HT1080 (cell line): ENCODE measurements around the gene LETMD1. TPM values are rescaled to one million over a fixed set of nuclear protein-coding genes. Genes with fewer than 3 reads are reported as not detected.
"Not testable (repeated sequence)": the region's sequence is repeated elsewhere in the genome, so short reads cannot be mapped to it uniquely, and the experiment has no call there.

ENCODE experiments used
- DNase-seq: peaks from one replicate; pipeline ENCODE4 v3.0.0-alpha.2; 2015; ENCODE audit warnings: low read depth
- polyA plus RNA-seq, 2 experiments: library from polyadenylated mRNA; depleted of rRNA; stranded (reverse); fragments of >200 nt; gene quantifications; 2 replicates each; pipeline ENCODE4 v1.2.3, GENCODE V29; 2015
- total RNA-seq: library from RNA; depleted of rRNA; stranded (reverse); fragments of >200 nt; shearing (Covaris generic); gene quantifications from 2 replicates; pipeline ENCODE4 v1.2.3, GENCODE V29; 2014; rRNA removed

The LETMD1 gene
- total RNA-seq, result 24.4 and 31.6 TPM in 2 replicates
- 56.1 and 63.0 TPM in 2 replicates for polyA plus RNA-seq (2015; cell fraction: cytosol; rRNA removed)
- polyA plus RNA-seq (2015; cell fraction: nucleus; rRNA removed), result 143 and 167 TPM in 2 replicates

- DNase-seq, result peak; percentile 97
These were observed at the start of gene LETMD1 for GRCh38 chr12:51047655-51048540. LETMD1 (plus strand) TSS chr12:51048327; CDS start chr12:51048357, 30 bp downstream.

GRCh38 chr12:50999093-50999492 lies 49.0 kb upstream of the LETMD1 start:
- no peak for DNase-seq

- DNase-seq, result peak; percentile 66
These were observed 47.9 kb upstream of the LETMD1 start for GRCh38 chr12:51000245-51000644.

- DNase-seq, result no peak
These were observed 46.3 kb upstream of the LETMD1 start for GRCh38 chr12:51001799-51002198.

GRCh38 chr12:51004504-51004903 lies 43.6 kb upstream of the LETMD1 start:
- DNase-seq, result no peak

GRCh38 chr12:51005030-51005429 lies 43.1 kb upstream of the LETMD1 start:
- no peak for DNase-seq

- no peak for DNase-seq
These were observed 42.5 kb upstream of the LETMD1 start for GRCh38 chr12:51005671-51006070.

- DNase-seq, result no peak
These were observed 39.6 kb upstream of the LETMD1 start for GRCh38 chr12:51008329-51009055.

GRCh38 chr12:51009056-51009440 lies 39.1 kb upstream of the LETMD1 start:
- no peak for DNase-seq

- DNase-seq, result no peak
These were observed 36.2 kb upstream of the LETMD1 start for GRCh38 chr12:51011955-51012354.

GRCh38 chr12:51012570-51013236 lies 35.4 kb upstream of the LETMD1 start:
- no peak for DNase-seq

- DNase-seq, result no peak
These were observed 34.7 kb upstream of the LETMD1 start for GRCh38 chr12:51013441-51013840.

GRCh38 chr12:51014467-51014866 lies 33.7 kb upstream of the LETMD1 start:
- DNase-seq, result not testable (repeated sequence)

GRCh38 chr12:51017452-51017851 lies 30.7 kb upstream of the LETMD1 start:
- DNase-seq, result no peak

- no peak for DNase-seq
These were observed 29.2 kb upstream of the LETMD1 start for GRCh38 chr12:51018956-51019355.

GRCh38 chr12:51019927-51020326 lies 28.2 kb upstream of the LETMD1 start:
- no peak for DNase-seq

- no peak for DNase-seq
These were observed 27.5 kb upstream of the LETMD1 start for GRCh38 chr12:51020448-51021182.

- DNase-seq, result no peak
These were observed 26.4 kb upstream of the LETMD1 start for GRCh38 chr12:51021694-51022093.

- no peak for DNase-seq
These were observed 24.3 kb upstream of the LETMD1 start for GRCh38 chr12:51023625-51024382.

- no peak for DNase-seq
These were observed 22.7 kb upstream of the LETMD1 start for GRCh38 chr12:51025338-51025835.
